ENCODE results near the gene SLAMF8. TPM values are rescaled to one million over a fixed set of nuclear protein-coding genes. Genes with fewer than 3 reads are reported as not detected.

Gene SLAMF8
- total and polyA plus RNA-seq, 9 donors, result 0.43 to 8.4 (median 0.73) TPM

- TF ChIP-seq, protein P1, sequence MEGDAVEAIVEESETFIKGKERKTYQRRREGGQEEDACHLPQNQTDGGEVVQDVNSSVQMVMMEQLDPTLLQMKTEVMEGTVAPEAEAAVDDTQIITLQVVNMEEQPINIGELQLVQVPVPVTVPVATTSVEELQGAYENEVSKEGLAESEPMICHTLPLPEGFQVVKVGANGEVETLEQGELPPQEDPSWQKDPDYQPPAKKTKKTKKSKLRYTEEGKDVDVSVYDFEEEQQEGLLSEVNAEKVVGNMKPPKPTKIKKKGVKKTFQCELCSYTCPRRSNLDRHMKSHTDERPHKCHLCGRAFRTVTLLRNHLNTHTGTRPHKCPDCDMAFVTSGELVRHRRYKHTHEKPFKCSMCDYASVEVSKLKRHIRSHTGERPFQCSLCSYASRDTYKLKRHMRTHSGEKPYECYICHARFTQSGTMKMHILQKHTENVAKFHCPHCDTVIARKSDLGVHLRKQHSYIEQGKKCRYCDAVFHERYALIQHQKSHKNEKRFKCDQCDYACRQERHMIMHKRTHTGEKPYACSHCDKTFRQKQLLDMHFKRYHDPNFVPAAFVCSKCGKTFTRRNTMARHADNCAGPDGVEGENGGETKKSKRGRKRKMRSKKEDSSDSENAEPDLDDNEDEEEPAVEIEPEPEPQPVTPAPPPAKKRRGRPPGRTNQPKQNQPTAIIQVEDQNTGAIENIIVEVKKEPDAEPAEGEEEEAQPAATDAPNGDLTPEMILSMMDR (IDR thresholded peaks at IDR 0.05), result no peak
- no peak for TF ChIP-seq POLR2A (IDR thresholded peaks at IDR 0.05)
- no peak for TF ChIP-seq EP300 (IDR thresholded peaks at IDR 0.05)
- 1% methylated on average over 28 to 31 of the region's 31 CpGs for WGBS, 3 donors
- Histone ChIP-seq H3K27ac (peak overlapping the region; percentile 90 to 98), H3K4me3 (peak overlapping the region; percentile 73), H3K9me3 (no peaks in the 10 kb centered on the region), H3K4me1 (ENCODE audit: insufficient read depth) (peaks cover 3% of the 10 kb centered on the region), H3K36me3 (no peaks in the 10 kb centered on the region), H3K27me3 (no peaks in the 10 kb centered on the region)
- intact Hi-C loops (cut with DNase I), result loop anchor here in 3 of 4 donors (10.0 kb wide), 2 partner anchors 71 to 1859 kb away; partner anchors contain the start of genes TAGLN2 (in 2 of the 3) and KIRREL1 (in 1 of the 3)
- peak; percentile 75 to 84 (median 79) for DNase-seq
Observed at GRCh38 chr1:159854116-159854692, 27.5 kb downstream of the SLAMF8 start.

DNA sequence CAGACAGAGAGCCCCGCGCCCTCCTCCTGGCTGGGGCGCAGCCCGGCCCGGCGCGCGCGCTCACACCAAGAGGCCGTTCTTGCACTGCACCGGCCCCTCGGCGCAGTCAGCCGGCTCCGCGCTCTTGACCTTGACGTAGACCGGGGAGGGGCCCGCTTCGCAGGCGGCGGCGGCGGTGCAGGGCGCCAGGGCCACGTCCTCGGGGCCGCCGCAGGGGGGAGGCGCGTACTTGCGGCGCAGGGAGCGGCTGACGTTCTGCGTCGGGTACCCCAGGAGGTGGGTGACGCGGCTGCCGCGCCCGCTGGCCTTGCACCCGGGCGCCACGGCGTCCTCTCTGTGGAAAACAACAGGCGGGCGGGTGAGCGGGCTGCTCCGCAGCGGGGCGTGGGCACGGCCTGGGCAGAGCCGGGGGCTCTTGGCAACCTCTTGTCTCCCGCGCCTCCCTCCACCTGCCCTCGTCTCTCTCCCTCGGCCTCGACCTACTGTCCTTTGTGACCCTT lies 28.1 kb downstream of the SLAMF8 start:
- 0 to 1% (median 0%) methylated on average over 14 to 59 of the region's 59 CpGs for WGBS, 3 donors
- Histone ChIP-seq H3K36me3 (no peaks in the 10 kb centered on the region), H3K4me3 (peak overlapping the region; percentile 73), H3K27ac (peak overlapping the region; percentile 90 to 98), H3K27me3 (no peaks in the 10 kb centered on the region), H3K9me3 (no peaks in the 10 kb centered on the region), H3K4me1 (ENCODE audit: insufficient read depth) (peaks cover 3% of the 10 kb centered on the region)
- DNase-seq, result peak; percentile 89 to 94 (median 91)
- TF ChIP-seq, protein P1 (IDR thresholded peaks at IDR 0.05), result peak in 2 of 3 donors; percentile 11 to 49
- TF ChIP-seq POLR2A (IDR thresholded peaks at IDR 0.05), result peak; percentile 82
- TF ChIP-seq EP300 (IDR thresholded peaks at IDR 0.05), result no peak
- intact Hi-C loops (cut with DNase I), result loop anchor here in 3 of 4 donors (10.0 kb wide), 2 partner anchors 70 to 1860 kb away; partner anchors contain the start of genes TAGLN2 (in 2 of the 3) and KIRREL1 (in 1 of the 3)

DNA sequence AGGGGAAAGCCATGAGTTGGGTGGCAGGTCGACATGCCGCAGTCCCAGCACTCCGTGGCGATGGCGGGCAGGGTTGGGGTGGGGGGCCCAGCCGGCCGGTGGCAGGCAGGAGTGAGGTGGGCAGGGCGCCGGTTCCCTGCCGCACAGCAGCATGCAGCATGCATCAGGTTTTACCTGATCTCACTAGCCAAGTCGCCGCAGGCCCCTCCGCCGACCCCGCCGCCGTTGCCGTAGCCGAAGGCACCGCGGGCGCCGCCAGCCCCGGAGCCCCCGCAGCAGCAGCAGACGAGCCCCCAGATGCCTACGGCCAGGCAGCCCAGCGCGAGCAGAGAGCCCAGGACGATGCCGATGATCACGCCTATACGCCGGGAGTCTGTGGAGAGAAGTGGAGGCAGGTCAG lies 29.0 kb downstream of the SLAMF8 start:
- 81 to 83% (median 82%) methylated on average over 34 of the region's 34 CpGs for WGBS, 3 donors
- Histone ChIP-seq H3K4me1 (ENCODE audit: insufficient read depth) (peaks cover 3% of the 10 kb centered on the region), H3K27ac (peak overlapping the region; percentile 90 to 98), H3K4me3 (no peak overlapping the region), H3K27me3 (no peaks in the 10 kb centered on the region), H3K36me3 (no peaks in the 10 kb centered on the region), H3K9me3 (no peaks in the 10 kb centered on the region)
- no peak for TF ChIP-seq EP300 (IDR thresholded peaks at IDR 0.05)
- TF ChIP-seq, protein P1 (IDR thresholded peaks at IDR 0.05), result no peak
- no peak for TF ChIP-seq POLR2A (IDR thresholded peaks at IDR 0.05)
- intact Hi-C loops (cut with DNase I), result loop anchor here in 3 of 4 donors (10.0 kb wide), 2 partner anchors 69 to 1861 kb away; partner anchors contain the start of genes TAGLN2 (in 2 of the 3) and KIRREL1 (in 1 of the 3)
- peak in 3 of 5 donors; percentile 43 to 50 (median 46) for DNase-seq

GRCh38 chr1:159856576-159856975 lies 29.9 kb downstream of the SLAMF8 start:
- H3K36me3 ChIP-seq, result no peaks in the 10 kb centered on the region
- intact Hi-C loops (cut with DNase I), result loop anchor here in 3 of 4 donors (10.0 kb wide), 2 partner anchors 68 to 1862 kb away; partner anchors contain the start of genes TAGLN2 (in 2 of the 3) and KIRREL1 (in 1 of the 3)
- TF ChIP-seq, protein P1 (IDR thresholded peaks at IDR 0.05), result no peak
- no peak for TF ChIP-seq EP300 (IDR thresholded peaks at IDR 0.05)
- TF ChIP-seq POLR2A (IDR thresholded peaks at IDR 0.05), result no peak
- no peak for DNase-seq
- H3K9me3 ChIP-seq, result no peaks in the 10 kb centered on the region
- peaks cover 3% of the 10 kb centered on the region for H3K4me1 ChIP-seq (ENCODE audit: insufficient read depth)
- no peak overlapping the region for H3K4me3 ChIP-seq
- 92 to 100% (median 96%) methylated on average over 1 of the region's 1 CpG for WGBS, 3 donors
- H3K27me3 ChIP-seq, result no peaks in the 10 kb centered on the region
- peak overlapping the region; percentile 90 to 98 for H3K27ac ChIP-seq

Measured in ovary (tissue), 9 donors.